ENCODE data around the gene HAO2. TPM values are rescaled to one million over a fixed set of nuclear protein-coding genes. Genes with fewer than 3 reads are reported as not detected.
"Not testable (repeated sequence)": the region's sequence is repeated elsewhere in the genome, so short reads cannot be mapped to it uniquely, and the experiment has no call there.

The HAO2 gene
- total RNA-seq, 1 donor from 2014 or later, result not detected

DNA sequence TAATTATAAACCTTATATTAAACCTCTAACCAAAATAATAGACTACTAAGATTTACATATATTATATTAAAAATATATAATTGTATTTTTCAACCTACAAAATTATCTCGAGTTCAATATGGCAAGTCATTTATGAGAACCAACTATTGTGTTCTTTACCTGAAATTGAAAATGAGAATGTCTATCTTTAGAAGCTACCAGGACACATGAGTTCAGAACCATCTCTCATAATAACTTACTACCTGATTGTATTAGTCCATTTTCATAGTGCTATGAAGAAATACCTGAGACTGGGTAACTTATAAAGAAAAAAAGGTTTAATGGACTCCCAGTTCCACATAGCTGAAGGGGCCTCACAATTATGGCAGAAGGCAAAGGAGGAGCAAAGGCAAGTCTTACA lies 6.8 kb downstream of the HAO2 start:
- DNase-seq (ENCODE audit: low read depth), result no peak
- no peak overlapping the region for H3K4me3 ChIP-seq (ENCODE audit: low read depth, low read length)
- TF ChIP-seq, protein P1, sequence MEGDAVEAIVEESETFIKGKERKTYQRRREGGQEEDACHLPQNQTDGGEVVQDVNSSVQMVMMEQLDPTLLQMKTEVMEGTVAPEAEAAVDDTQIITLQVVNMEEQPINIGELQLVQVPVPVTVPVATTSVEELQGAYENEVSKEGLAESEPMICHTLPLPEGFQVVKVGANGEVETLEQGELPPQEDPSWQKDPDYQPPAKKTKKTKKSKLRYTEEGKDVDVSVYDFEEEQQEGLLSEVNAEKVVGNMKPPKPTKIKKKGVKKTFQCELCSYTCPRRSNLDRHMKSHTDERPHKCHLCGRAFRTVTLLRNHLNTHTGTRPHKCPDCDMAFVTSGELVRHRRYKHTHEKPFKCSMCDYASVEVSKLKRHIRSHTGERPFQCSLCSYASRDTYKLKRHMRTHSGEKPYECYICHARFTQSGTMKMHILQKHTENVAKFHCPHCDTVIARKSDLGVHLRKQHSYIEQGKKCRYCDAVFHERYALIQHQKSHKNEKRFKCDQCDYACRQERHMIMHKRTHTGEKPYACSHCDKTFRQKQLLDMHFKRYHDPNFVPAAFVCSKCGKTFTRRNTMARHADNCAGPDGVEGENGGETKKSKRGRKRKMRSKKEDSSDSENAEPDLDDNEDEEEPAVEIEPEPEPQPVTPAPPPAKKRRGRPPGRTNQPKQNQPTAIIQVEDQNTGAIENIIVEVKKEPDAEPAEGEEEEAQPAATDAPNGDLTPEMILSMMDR (conservative IDR thresholded peaks at IDR 0.05; ENCODE audit: low read depth, low read length), result no peak

DNA sequence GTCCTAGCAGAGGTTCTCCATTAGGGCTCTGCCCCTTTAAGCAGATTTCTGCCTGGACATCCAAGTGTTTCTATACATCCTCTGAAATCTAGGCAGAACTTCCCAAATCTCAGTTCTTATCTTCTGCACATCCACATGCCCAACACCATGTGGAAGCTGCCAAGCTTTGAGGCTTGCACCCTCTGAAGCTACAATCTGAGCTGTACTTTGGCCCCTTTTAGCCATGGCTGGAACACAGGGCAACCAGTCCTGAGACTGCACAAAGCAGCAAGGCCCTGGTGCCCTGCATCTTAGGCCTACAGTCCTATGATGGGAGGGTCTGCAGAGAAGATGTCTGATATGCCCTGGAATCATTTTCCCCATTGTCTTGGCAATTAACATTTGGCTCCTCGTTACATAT lies 8.0 kb downstream of the HAO2 start:
- TF ChIP-seq, protein P1 (conservative IDR thresholded peaks at IDR 0.05; ENCODE audit: low read depth, low read length), result no peak
- no peak for DNase-seq (ENCODE audit: low read depth)
- H3K4me3 ChIP-seq (ENCODE audit: low read depth, low read length), result no peak overlapping the region

DNA sequence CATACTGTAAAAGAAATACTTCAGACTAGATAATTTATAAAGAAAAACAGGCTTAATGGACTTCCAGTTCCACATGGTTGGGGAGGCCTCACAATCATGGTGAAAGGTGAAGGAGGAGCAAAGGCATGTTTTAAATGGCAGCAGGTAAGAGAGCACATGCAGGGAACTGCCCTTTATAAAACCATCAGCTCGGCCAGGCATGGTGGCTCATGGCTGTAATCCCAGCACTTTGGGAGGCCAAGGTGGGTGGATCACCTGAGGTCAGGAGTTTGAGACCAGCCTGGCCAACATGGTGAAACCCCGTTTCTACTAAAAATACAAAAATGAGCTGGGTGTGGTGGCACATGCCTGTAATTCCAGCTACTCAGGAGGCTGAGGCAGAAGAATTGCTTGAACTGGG lies 9.0 kb downstream of the HAO2 start:
- not testable (repeated sequence) for H3K4me3 ChIP-seq (ENCODE audit: low read depth, low read length)

DNA sequence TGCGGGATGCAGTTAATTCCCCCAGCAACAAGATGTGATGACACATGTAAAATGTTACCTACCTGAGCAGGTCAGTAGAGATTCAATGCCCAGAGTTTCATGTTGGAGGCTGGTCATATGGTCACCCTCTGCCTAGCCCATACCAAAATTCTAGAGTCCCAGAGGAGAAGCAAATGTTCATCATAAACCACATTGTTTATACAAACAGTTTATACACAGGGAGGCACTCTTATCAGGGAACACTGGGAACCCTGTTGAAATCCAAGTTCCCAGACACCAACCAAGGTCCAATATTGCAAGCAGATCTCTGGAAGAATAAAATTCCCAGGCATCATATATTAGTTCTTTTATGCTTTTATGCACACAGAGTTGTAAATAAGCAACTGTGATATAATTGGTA lies 10.5 kb downstream of the HAO2 start:
- TF ChIP-seq, protein P1 (conservative IDR thresholded peaks at IDR 0.05; ENCODE audit: low read depth, low read length), result no peak
- no peak overlapping the region for H3K4me3 ChIP-seq (ENCODE audit: low read depth, low read length)
- DNase-seq (ENCODE audit: low read depth), result no peak

More for the DNA sequence above, 9.0 kb downstream of the HAO2 start:
- DNase-seq (ENCODE audit: low read depth), result not testable (repeated sequence)

DNA sequence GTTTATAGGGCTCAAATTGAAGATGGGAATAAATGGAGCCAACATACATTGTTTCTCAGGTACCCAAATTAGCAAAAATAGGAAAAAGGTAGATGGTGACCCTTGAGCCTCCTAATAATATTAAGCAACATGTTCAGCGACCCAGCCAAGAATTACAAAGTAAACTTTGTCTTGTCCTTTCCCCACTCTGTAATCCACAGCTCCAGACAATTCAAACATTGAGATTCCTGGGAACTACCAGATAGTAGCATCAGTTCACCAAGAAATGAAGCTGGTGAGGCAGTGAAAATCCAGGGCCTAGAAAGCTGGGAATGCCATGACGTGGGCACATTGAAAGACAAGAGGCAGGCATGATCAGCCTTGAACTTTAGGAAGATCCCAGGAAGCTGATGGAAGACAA lies 11.7 kb downstream of the HAO2 start:
- DNase-seq (ENCODE audit: low read depth), result no peak
- TF ChIP-seq, protein P1 (conservative IDR thresholded peaks at IDR 0.05; ENCODE audit: low read depth, low read length), result no peak
- no peak overlapping the region for H3K4me3 ChIP-seq (ENCODE audit: low read depth, low read length)

DNA sequence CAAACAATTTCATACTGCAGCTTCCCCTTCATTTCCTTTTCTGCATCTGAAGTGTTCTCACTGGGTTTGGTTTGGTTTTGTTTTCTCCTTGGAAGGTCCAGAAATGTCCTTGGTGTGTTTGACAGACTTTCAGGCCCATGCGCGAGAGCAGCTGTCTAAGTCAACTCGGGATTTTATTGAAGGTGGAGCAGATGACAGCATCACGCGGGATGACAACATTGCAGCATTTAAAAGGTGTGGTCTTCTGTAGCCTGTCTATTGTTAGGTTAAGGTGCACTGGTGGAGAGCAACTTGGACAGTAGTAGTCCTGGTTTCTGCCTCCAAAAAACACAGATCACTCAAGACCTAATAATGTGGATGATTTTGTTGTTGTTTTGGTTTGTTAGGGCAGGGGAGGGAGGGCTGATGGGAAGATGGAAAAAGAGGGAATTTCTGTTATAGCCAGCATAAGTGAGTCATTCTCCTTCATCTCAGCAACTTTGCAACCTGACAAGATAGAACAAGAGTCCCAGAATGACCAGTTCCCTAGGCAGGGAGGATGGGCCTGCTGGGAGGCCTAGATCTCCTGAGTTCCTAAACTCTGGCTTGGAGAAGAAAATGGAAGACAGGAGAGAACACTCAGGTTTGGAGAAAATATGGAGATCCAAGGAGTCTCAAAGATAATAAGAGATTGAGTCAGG lies 12.5 kb downstream of the HAO2 start:
- no peak overlapping the region for H3K4me3 ChIP-seq (ENCODE audit: low read depth, low read length)
- TF ChIP-seq, protein P1 (conservative IDR thresholded peaks at IDR 0.05; ENCODE audit: low read depth, low read length), result no peak
- DNase-seq (ENCODE audit: low read depth), result no peak

DNA sequence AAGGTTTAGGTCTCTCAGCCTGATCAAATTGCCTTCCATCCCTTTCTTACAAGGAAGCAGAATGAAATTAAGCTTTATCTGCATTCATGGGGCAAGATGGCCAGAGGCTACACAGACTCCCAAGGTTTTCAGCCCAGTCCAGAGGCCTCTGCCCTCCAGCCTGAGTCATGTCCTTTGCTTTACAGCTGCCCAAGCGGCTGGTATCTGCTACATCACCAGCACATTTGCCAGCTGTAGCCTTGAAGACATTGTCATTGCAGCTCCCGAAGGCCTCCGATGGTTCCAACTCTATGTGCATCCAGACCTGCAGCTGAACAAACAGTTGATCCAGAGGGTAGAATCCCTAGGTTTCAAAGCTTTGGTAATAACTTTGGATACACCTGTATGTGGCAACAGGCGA lies 16.0 kb downstream of the HAO2 start:
- TF ChIP-seq, protein P1 (conservative IDR thresholded peaks at IDR 0.05; ENCODE audit: low read depth, low read length), result no peak
- H3K4me3 ChIP-seq (ENCODE audit: low read depth, low read length), result no peak overlapping the region
- DNase-seq (ENCODE audit: low read depth), result no peak

Data from epithelial cell of proximal tubule (primary cell).